ENCODE results near the gene OR56B4.

OR56B4 gene

GRCh38 chr11:6143737-6144136 is 36.3 kb downstream of the OR56B4 start:
- peak overlapping the region; percentile 8 for H3K4me3 ChIP-seq (ENCODE audit: low read depth, low read length)

GRCh38 chr11:6151117-6151516 is 43.6 kb downstream of the OR56B4 start:
- no peak overlapping the region for H3K4me3 ChIP-seq (ENCODE audit: low read depth, low read length)

- H3K4me3 ChIP-seq (ENCODE audit: low read depth, low read length), result no peak overlapping the region
Observed at GRCh38 chr11:6152126-6152525, 44.6 kb downstream of the OR56B4 start.

- no peak overlapping the region for H3K4me3 ChIP-seq (ENCODE audit: low read depth, low read length)
Observed at GRCh38 chr11:6156628-6157359, 49.3 kb downstream of the OR56B4 start.

Data from iPS-11a (cell line).